T-cell (primary cell): Measurements from ENCODE around the gene ACIN1. TPM values are rescaled to one million over a fixed set of nuclear protein-coding genes. Genes with fewer than 3 reads are reported as not detected.
A peak's percentile ranks its signal among the peaks of the same experiment; 100 is the strongest.

Experiments used
- ATAC-seq, 4 experiments: fragments of 200-7000 bp in 3 of 4; fragments of 150-1000 bp in 1 of 4; cut with Tn5 transposase; replicated peaks in 1 of 4; 1 replicate in 3 of 4; 2 replicates in 1 of 4; pipeline ENCODE4 v1.10.0; 2021; ENCODE audit warnings: moderate library complexity in 3 of 4, mild to moderate bottlenecking in 2 of 4, moderate number of reproducible peaks in 1 of 4
- CTCF ChIA-PET, 2 donors: fragments of 300-600 bp; sonication (Branson Sonifier 250); formaldehyde crosslinking; loops; one replicate each; lab custom pipeline; 2022; ENCODE audit warnings: antibody characterized with exemption in 2 of 2; lab: Charles Lee
- POLR2A ChIA-PET, 2 donors: fragments of 300-600 bp; sonication (Branson Sonifier 250); formaldehyde crosslinking; loops; one replicate each; lab custom pipeline; 2022; ENCODE audit warnings: antibody characterized with exemption in 2 of 2; lab: Charles Lee
- DNase-seq, 35 experiments: peaks; one replicate each; pipeline versions ENCODE4 v3.0.0 to v3.0.0-alpha.2; 2013 to 2023
- H3K27ac ChIP-seq: one replicate; pipeline ENCODE4 v1.5.1; 2013; ENCODE audit warnings: low read length
- H3K27me3 ChIP-seq, 2 experiments: replicated peaks in 1 of 2; 1 replicate in 1 of 2; 2 replicates in 1 of 2; pipeline versions ENCODE4 v1.6.1 to v1.7.0; 2013; ENCODE audit warnings: low read length in 1 of 2, mixed read lengths in 1 of 2; ENCODE audit not compliant: control insufficient read depth in 2 of 2, insufficient read depth in 2 of 2; ENCODE audit errors: extremely low read depth in 1 of 2
- H3K36me3 ChIP-seq, 2 donors: 1 replicate in 1 of 2; 2 replicates in 1 of 2; pipeline versions ENCODE4 v1.6.1 to v1.7.0; 2013; ENCODE audit warnings: low read length in 1 of 2; ENCODE audit not compliant: control insufficient read depth in 2 of 2, insufficient read depth in 1 of 2; ENCODE audit errors: extremely low read depth in 1 of 2
- H3K4me1 ChIP-seq, 2 experiments: 1 replicate in 1 of 2; 2 replicates in 1 of 2; pipeline versions ENCODE4 v1.6.1 to v1.7.0; 2013; ENCODE audit warnings: low read length in 2 of 2, mixed read lengths in 1 of 2; ENCODE audit not compliant: insufficient read depth in 2 of 2, control insufficient read depth in 1 of 2; ENCODE audit errors: extremely low read depth in 1 of 2
- H3K4me3 ChIP-seq, 2 donors: 1 replicate in 1 of 2; 2 replicates in 1 of 2; pipeline versions ENCODE4 v1.5.1 to v1.7.0; 2013; ENCODE audit warnings: mild to moderate bottlenecking in 2 of 2, low read length in 1 of 2, moderate library complexity in 1 of 2; ENCODE audit not compliant: control insufficient read depth in 1 of 2; ENCODE audit errors: extremely low read depth in 1 of 2
- H3K9me3 ChIP-seq: 2 replicates; pipeline ENCODE4 v1.7.0; 2013
- H3K27ac Mint-ChIP-seq, 2 donors: one replicate each; pipeline ENCODE4 v1.8.0; 2020 to 2021; ENCODE audit warnings: mild to moderate bottlenecking in 2 of 2, mixed read lengths in 2 of 2
- H3K27me3 Mint-ChIP-seq, 2 donors: one replicate each; pipeline ENCODE4 v1.8.0; 2021 to 2022; ENCODE audit warnings: mixed read lengths in 2 of 2
- H3K36me3 Mint-ChIP-seq: one replicate; pipeline ENCODE4 v1.8.0; 2021; ENCODE audit warnings: mixed read lengths
- H3K4me1 Mint-ChIP-seq, 3 donors: one replicate each; pipeline ENCODE4 v1.8.0; 2020 to 2022; ENCODE audit warnings: mixed read lengths in 3 of 3, mild to moderate bottlenecking in 1 of 3
- H3K4me3 Mint-ChIP-seq, 3 donors: one replicate each; pipeline ENCODE4 v1.8.0; 2020 to 2022; ENCODE audit warnings: mild to moderate bottlenecking in 3 of 3, mixed read lengths in 3 of 3, moderate library complexity in 3 of 3
- H3K9me3 Mint-ChIP-seq, 3 donors: one replicate each; pipeline ENCODE4 v1.8.0; 2020 to 2022; ENCODE audit warnings: mixed read lengths in 3 of 3
- WGBS: methylation state at CpG from one replicate; pipeline ENCODE4 v1.1.5; 2013; ENCODE audit warnings: missing lambda C conversion rate; ENCODE audit not compliant: insufficient coverage; 5-methylcytosine and 5-hydroxymethylcytosine counted together
- total RNA-seq, 35 experiments: library from RNA in 6 of 35; stranded (reverse) in 6 of 35; fragments of 120-200 nt in 1 of 35; gene quantifications; one replicate each; pipeline versions ENCODE4 v1.2.1 to v1.2.4 and lab custom pipeline; 2013 to 2026

The ACIN1 gene
- total RNA-seq, 5 donors from 2014 or later (not counting 1 experiment from before 2014, with no cell fraction given) = 277 to 326 (median 290) TPM

- no peaks in the 10 kb centered on the region for H3K27me3 Mint-ChIP-seq
- ATAC-seq (no peak), DNase-seq (no peak)
- ChIA-PET CTCF (no interaction called here), POLR2A (interaction anchor here in 1 of 2 donors (0.5 to 0.6 kb wide), 2 partner anchors 69 to 1592 kb away, joined by 3 to 5 read pairs; no protein-coding TSS in a partner anchor)
- Histone ChIP-seq H3K36me3 (peaks cover 24 to 90% of the 10 kb centered on the region in 2 donors), H3K4me1 (peaks cover 0 to 9% of the 10 kb centered on the region in 2 experiments), H3K4me3 (no peak overlapping the region), H3K27me3 (no peaks in the 10 kb centered on the region), H3K9me3 (no peaks in the 10 kb centered on the region), H3K27ac (no peak overlapping the region)
- no peak overlapping the region for H3K4me3 Mint-ChIP-seq
- no peaks in the 10 kb centered on the region for H3K9me3 Mint-ChIP-seq
- 100% methylated on average over 2 of the region's 5 CpGs for whole genome bisulfite sequencing
- peaks cover 42% of the 10 kb centered on the region for H3K36me3 Mint-ChIP-seq
- peaks cover 8 to 9% (median 9%) of the 10 kb centered on the region in 3 donors for H3K4me1 Mint-ChIP-seq
- peak overlapping the region; percentile 43 to 52 for H3K27ac Mint-ChIP-seq
These were observed 31.3 kb downstream of the ACIN1 start for GRCh38 chr14:23063601-23064000.

GRCh38 chr14:23062002-23062401, 32.9 kb downstream of the ACIN1 start:
- no peaks in the 10 kb centered on the region for H3K9me3 Mint-ChIP-seq
- no peak overlapping the region for H3K27ac Mint-ChIP-seq
- H3K4me1 Mint-ChIP-seq = peaks cover 7 to 16% (median 11%) of the 10 kb centered on the region in 3 donors

GRCh38 chr14:23060536-23061260, 34.2 kb downstream of the ACIN1 start:
- H3K27ac ChIP-seq = no peak overlapping the region
- 97% methylated on average over 8 of the region's 17 CpGs for WGBS
- Mint-ChIP-seq H3K36me3 (peaks cover 38% of the 10 kb centered on the region), H3K27ac (no peak overlapping the region), H3K27me3 (no peaks in the 10 kb centered on the region), H3K4me1 (peaks cover 14 to 23% (median 18%) of the 10 kb centered on the region in 3 donors), H3K9me3 (no peaks in the 10 kb centered on the region), H3K4me3 (no peak overlapping the region)
- ChIA-PET CTCF (interaction anchor here (0.5 to 7.8 kb wide), 10 partner anchors 8 to 93 kb away, joined by 3 to 140 read pairs (median 5); no protein-coding TSS in a partner anchor), POLR2A (interaction anchor here in 1 of 2 donors (0.6 kb wide), 1 partner anchor 8 kb away, joined by 7 read pairs; no protein-coding TSS in a partner anchor)
- H3K4me3 ChIP-seq = no peak overlapping the region
- no peaks in the 10 kb centered on the region for H3K9me3 ChIP-seq
- no peak for DNase-seq
- H3K27me3 ChIP-seq = peaks cover 0 to 6% of the 10 kb centered on the region in 2 experiments
- H3K36me3 ChIP-seq = peaks cover 15 to 63% of the 10 kb centered on the region in 2 donors
- ATAC-seq = no peak
- H3K4me1 ChIP-seq = peaks cover 6 to 20% of the 10 kb centered on the region in 2 experiments

More at GRCh38 chr14:23062002-23062401, 32.9 kb downstream of the ACIN1 start:
- ChIA-PET POLR2A (interaction anchor here in 1 of 2 donors (0.7 kb wide), 1 partner anchor 76 kb away, joined by 4 read pairs; no protein-coding TSS in a partner anchor), CTCF (interaction anchor here (0.5 to 7.8 kb wide), 8 partner anchors 33 to 829 kb away, joined by 3 to 140 read pairs (median 4); partner anchors contain the start of genes ACIN1 (in 1 of the 2) and C14orf119 (in 1 of the 2))
- Histone ChIP-seq H3K4me3 (no peak overlapping the region), H3K36me3 (peaks cover 17 to 76% of the 10 kb centered on the region in 2 donors), H3K27me3 (peaks cover 0 to 1% of the 10 kb centered on the region in 2 experiments), H3K9me3 (no peaks in the 10 kb centered on the region), H3K27ac (no peak overlapping the region), H3K4me1 (peaks cover 0 to 11% of the 10 kb centered on the region in 2 experiments)
- WGBS = no CpG with 5 or more reads among the region's 4 CpGs
- ATAC-seq (no peak), DNase-seq (no peak)
- H3K27me3 Mint-ChIP-seq = no peaks in the 10 kb centered on the region
- H3K4me3 Mint-ChIP-seq = no peak overlapping the region
- peaks cover 42% of the 10 kb centered on the region for H3K36me3 Mint-ChIP-seq

- Mint-ChIP-seq H3K36me3 (peaks cover 33% of the 10 kb centered on the region), H3K4me1 (peaks cover 14 to 21% (median 17%) of the 10 kb centered on the region in 3 donors), H3K27me3 (no peaks in the 10 kb centered on the region), H3K27ac (no peak overlapping the region), H3K4me3 (peak overlapping the region in 1 of 3 donors; percentile 58), H3K9me3 (no peaks in the 10 kb centered on the region)
- CTCF ChIA-PET = interaction anchor here (0.6 to 7.8 kb wide), 28 partner anchors 10 to 1621 kb away, joined by 3 to 140 read pairs (median 4); partner anchors contain the start of genes ACIN1 (in 1 of the 2), C14orf119 (in 1 of the 2) and PRMT5 (in 1 of the 2)
- 94% methylated on average over 31 of the region's 32 CpGs for WGBS
- Histone ChIP-seq H3K27ac (no peak overlapping the region), H3K4me1 (peaks cover 6 to 20% of the 10 kb centered on the region in 2 experiments), H3K27me3 (peaks cover 0 to 6% of the 10 kb centered on the region in 2 experiments), H3K4me3 (no peak overlapping the region), H3K9me3 (no peaks in the 10 kb centered on the region), H3K36me3 (peaks cover 15 to 48% of the 10 kb centered on the region in 2 donors)
- DNase-seq = no peak
- POLR2A ChIA-PET = interaction anchor here (0.5 to 0.7 kb wide), 5 partner anchors 10 to 88 kb away, joined by 3 to 5 read pairs (median 4); no protein-coding TSS in a partner anchor
- no peak for ATAC-seq
These were observed 36.1 kb downstream of the ACIN1 start for GRCh38 chr14:23058654-23059504.

- Mint-ChIP-seq H3K9me3 (no peaks in the 10 kb centered on the region), H3K4me1 (peaks cover 14 to 21% (median 17%) of the 10 kb centered on the region in 3 donors), H3K27ac (peak overlapping the region; percentile 70 to 81), H3K4me3 (peak overlapping the region; percentile 82 to 84 (median 84)), H3K36me3 (peaks cover 25% of the 10 kb centered on the region), H3K27me3 (no peaks in the 10 kb centered on the region)
- Histone ChIP-seq H3K27me3 (peaks cover 0 to 6% of the 10 kb centered on the region in 2 experiments), H3K36me3 (peaks cover 15 to 40% of the 10 kb centered on the region in 2 donors), H3K4me1 (peaks cover 6 to 20% of the 10 kb centered on the region in 2 experiments), H3K4me3 (peak overlapping the region; percentile 77 to 86), H3K9me3 (no peaks in the 10 kb centered on the region), H3K27ac (no peak overlapping the region)
- ATAC-seq (peak; percentile 71 to 77 (median 72)), DNase-seq (peak; percentile 61 to 93 (median 80))
- ChIA-PET CTCF (interaction anchor here (0.6 to 7.8 kb wide), 25 partner anchors 11 to 1621 kb away, joined by 3 to 140 read pairs (median 5); partner anchors contain the start of gene PRMT5 (in 1 of the 2)), POLR2A (interaction anchor here (0.6 to 1.2 kb wide), 2 partner anchors 72 to 87 kb away, joined by 3 to 4 read pairs; no protein-coding TSS in a partner anchor)
- under 1% methylated on average over 42 of the region's 51 CpGs for WGBS
These were observed 36.9 kb downstream of the ACIN1 start for GRCh38 chr14:23057757-23058653.
